ENCODE measurements around the gene CDC27.
"Not testable (repeated sequence)": the region's sequence is repeated elsewhere in the genome, so short reads cannot be mapped to it uniquely, and the experiment has no call there.

The CDC27 gene

GRCh38 chr17:47201166-47201565, 12.1 kb upstream of the CDC27 start:
- DNase-seq, result peak; percentile 62
- in situ Hi-C loops (cut with HindIII; ENCODE audit: low pct_ligation_motif_present, low pct_unique_long_range_greater_than_20kb, low sequenced_read_pairs), result no loop called here

- in situ Hi-C loops (cut with HindIII; ENCODE audit: low pct_ligation_motif_present, low pct_unique_long_range_greater_than_20kb, low sequenced_read_pairs), result no loop called here
- no peak for DNase-seq
Measured at GRCh38 chr17:47200325-47200664, 11.2 kb upstream of the CDC27 start.

- in situ Hi-C loops (cut with HindIII; ENCODE audit: low pct_ligation_motif_present, low pct_unique_long_range_greater_than_20kb, low sequenced_read_pairs), result no loop called here
- no peak for DNase-seq
Measured at GRCh38 chr17:47199627-47200324, 10.7 kb upstream of the CDC27 start.

GRCh38 chr17:47197821-47198220, 8.7 kb upstream of the CDC27 start:
- DNase-seq, result no peak
- in situ Hi-C loops (cut with HindIII; ENCODE audit: low pct_ligation_motif_present, low pct_unique_long_range_greater_than_20kb, low sequenced_read_pairs), result no loop called here

- DNase-seq, result no peak
- in situ Hi-C loops (cut with HindIII; ENCODE audit: low pct_ligation_motif_present, low pct_unique_long_range_greater_than_20kb, low sequenced_read_pairs), result no loop called here
Measured at GRCh38 chr17:47193931-47194511, 4.9 kb upstream of the CDC27 start.

- in situ Hi-C loops (cut with HindIII; ENCODE audit: low pct_ligation_motif_present, low pct_unique_long_range_greater_than_20kb, low sequenced_read_pairs), result no loop called here
Measured at GRCh38 chr17:47192554-47192953, 3.5 kb upstream of the CDC27 start.

GRCh38 chr17:47190770-47191169, 1.7 kb upstream of the CDC27 start:
- in situ Hi-C loops (cut with HindIII; ENCODE audit: low pct_ligation_motif_present, low pct_unique_long_range_greater_than_20kb, low sequenced_read_pairs), result no loop called here
- DNase-seq, result no peak

More at GRCh38 chr17:47192554-47192953, 3.5 kb upstream of the CDC27 start:
- DNase-seq, result no peak

- in situ Hi-C loops (cut with HindIII; ENCODE audit: low pct_ligation_motif_present, low pct_unique_long_range_greater_than_20kb, low sequenced_read_pairs), result no loop called here
- DNase-seq, result no peak
Measured at GRCh38 chr17:47190243-47190642, 1.1 kb upstream of the CDC27 start.

GRCh38 chr17:47189732-47190237, 690 bp upstream of the CDC27 start:
- DNase-seq, result no peak
- in situ Hi-C loops (cut with HindIII; ENCODE audit: low pct_ligation_motif_present, low pct_unique_long_range_greater_than_20kb, low sequenced_read_pairs), result no loop called here

- in situ Hi-C loops (cut with HindIII; ENCODE audit: low pct_ligation_motif_present, low pct_unique_long_range_greater_than_20kb, low sequenced_read_pairs), result no loop called here
Measured at GRCh38 chr17:47188271-47188875, 722 bp downstream of the CDC27 start.

GRCh38 chr17:47184681-47185080, 4.4 kb downstream of the CDC27 start:
- in situ Hi-C loops (cut with HindIII; ENCODE audit: low pct_ligation_motif_present, low pct_unique_long_range_greater_than_20kb, low sequenced_read_pairs), result no loop called here
- no peak for DNase-seq

More at GRCh38 chr17:47188271-47188875, 722 bp downstream of the CDC27 start:
- DNase-seq, result peak; percentile 37

GRCh38 chr17:47180988-47181387, 8.1 kb downstream of the CDC27 start:
- in situ Hi-C loops (cut with HindIII; ENCODE audit: low pct_ligation_motif_present, low pct_unique_long_range_greater_than_20kb, low sequenced_read_pairs); DNase-seq: not testable (repeated sequence)

GRCh38 chr17:47180337-47180736, 8.8 kb downstream of the CDC27 start:
- DNase-seq, result no peak
- in situ Hi-C loops (cut with HindIII; ENCODE audit: low pct_ligation_motif_present, low pct_unique_long_range_greater_than_20kb, low sequenced_read_pairs), result no loop called here

- no peak for DNase-seq
- in situ Hi-C loops (cut with HindIII; ENCODE audit: low pct_ligation_motif_present, low pct_unique_long_range_greater_than_20kb, low sequenced_read_pairs), result no loop called here
Measured at GRCh38 chr17:47179141-47179540, 10.0 kb downstream of the CDC27 start.

- no peak for DNase-seq
- in situ Hi-C loops (cut with HindIII; ENCODE audit: low pct_ligation_motif_present, low pct_unique_long_range_greater_than_20kb, low sequenced_read_pairs), result no loop called here
Measured at GRCh38 chr17:47177261-47177660, 11.8 kb downstream of the CDC27 start.

GRCh38 chr17:47176389-47176826, 12.7 kb downstream of the CDC27 start:
- DNase-seq, result no peak
- in situ Hi-C loops (cut with HindIII; ENCODE audit: low pct_ligation_motif_present, low pct_unique_long_range_greater_than_20kb, low sequenced_read_pairs), result no loop called here

- in situ Hi-C loops (cut with HindIII; ENCODE audit: low pct_ligation_motif_present, low pct_unique_long_range_greater_than_20kb, low sequenced_read_pairs); DNase-seq: not testable (repeated sequence)
Measured at GRCh38 chr17:47174823-47175222, 14.3 kb downstream of the CDC27 start.

- no peak for DNase-seq
- in situ Hi-C loops (cut with HindIII; ENCODE audit: low pct_ligation_motif_present, low pct_unique_long_range_greater_than_20kb, low sequenced_read_pairs), result no loop called here
Measured at GRCh38 chr17:47172696-47173565, 16.2 kb downstream of the CDC27 start.

GRCh38 chr17:47170710-47171109, 18.4 kb downstream of the CDC27 start:
- in situ Hi-C loops (cut with HindIII; ENCODE audit: low pct_ligation_motif_present, low pct_unique_long_range_greater_than_20kb, low sequenced_read_pairs), result no loop called here
- no peak for DNase-seq
